Forelimb muscle (tissue), 1 donor: ENCODE measurements around the gene MYO5B. TPM values are rescaled to one million over a fixed set of nuclear protein-coding genes. Genes with fewer than 3 reads are reported as not detected.

Source experiments
- DNase-seq: peaks from one replicate; pipeline ENCODE4 v3.0.0-alpha.2; 2013; ENCODE audit warnings: low read depth
- polyA plus RNA-seq: library from polyadenylated mRNA; unstranded; fragments of 120-200 nt; gene quantifications from one replicate; pipeline ENCODE4 v1.2.1, GENCODE V29; 2013; ENCODE audit not compliant: insufficient read length

MYO5B gene
- polyA plus RNA-seq, 1 donor, result 1.6 TPM

- no peak for DNase-seq
Measured at GRCh38 chr18:49886891-49887764, 307.8 kb downstream of the MYO5B start.

GRCh38 chr18:49884959-49885358 is 310.0 kb downstream of the MYO5B start:
- DNase-seq, result no peak

DNA sequence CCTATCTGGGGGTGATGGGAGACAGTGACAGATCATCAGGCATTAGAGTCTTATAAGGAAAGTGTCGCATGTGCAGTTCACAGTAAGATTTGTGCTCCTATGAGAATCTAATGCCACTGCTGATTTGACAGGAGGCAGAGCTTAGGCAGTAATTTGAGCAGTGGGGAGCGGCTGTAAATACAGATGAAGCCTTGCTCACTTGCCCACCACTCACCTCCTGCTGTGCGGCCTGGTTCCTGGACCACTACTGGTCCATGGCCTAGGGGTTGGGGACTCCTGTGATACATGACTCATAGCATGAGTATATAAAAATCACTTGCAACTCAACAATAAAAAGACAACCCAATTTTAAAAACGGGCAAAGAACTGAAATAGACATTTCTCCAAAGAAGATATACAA is 310.5 kb downstream of the MYO5B start:
- DNase-seq, result no peak

GRCh38 chr18:49880661-49881060 is 314.3 kb downstream of the MYO5B start:
- no peak for DNase-seq

- DNase-seq, result no peak
Measured at GRCh38 chr18:49879271-49879580, 315.7 kb downstream of the MYO5B start.

DNA sequence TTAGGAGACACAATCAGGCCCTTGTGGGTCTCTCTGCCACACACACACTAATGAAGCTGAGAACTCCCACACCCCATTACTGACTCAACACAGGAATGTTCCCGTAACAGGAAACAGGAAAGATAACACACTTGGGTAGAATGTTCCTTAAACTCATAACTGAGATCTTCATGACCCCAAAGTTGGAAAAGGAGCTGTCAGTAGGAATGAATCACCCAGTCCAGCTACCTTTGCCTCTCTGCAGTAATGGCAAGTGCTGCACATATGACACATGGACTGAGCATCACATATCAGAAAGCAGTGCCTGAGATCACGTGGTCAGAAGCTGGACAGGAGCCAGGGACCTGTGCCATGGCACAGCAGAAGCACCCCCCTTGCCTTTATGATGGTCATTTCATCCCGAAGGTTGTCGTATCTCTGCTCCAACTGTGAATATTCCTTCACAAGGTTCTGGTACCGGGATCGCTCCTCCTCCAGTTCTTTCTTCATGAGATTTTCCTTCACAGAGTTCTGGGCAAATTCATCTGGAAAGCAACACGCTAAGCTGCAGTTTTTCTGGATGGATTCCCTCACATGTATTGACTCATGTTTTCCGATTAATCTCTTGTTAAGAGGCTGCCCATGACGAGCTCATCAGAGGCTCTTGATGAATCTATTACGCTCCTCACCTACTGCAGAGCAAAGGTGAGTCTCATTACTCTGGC is 316.2 kb downstream of the MYO5B start:
- DNase-seq, result no peak

GRCh38 chr18:49878015-49878414 is 316.9 kb downstream of the MYO5B start:
- no peak for DNase-seq

DNA sequence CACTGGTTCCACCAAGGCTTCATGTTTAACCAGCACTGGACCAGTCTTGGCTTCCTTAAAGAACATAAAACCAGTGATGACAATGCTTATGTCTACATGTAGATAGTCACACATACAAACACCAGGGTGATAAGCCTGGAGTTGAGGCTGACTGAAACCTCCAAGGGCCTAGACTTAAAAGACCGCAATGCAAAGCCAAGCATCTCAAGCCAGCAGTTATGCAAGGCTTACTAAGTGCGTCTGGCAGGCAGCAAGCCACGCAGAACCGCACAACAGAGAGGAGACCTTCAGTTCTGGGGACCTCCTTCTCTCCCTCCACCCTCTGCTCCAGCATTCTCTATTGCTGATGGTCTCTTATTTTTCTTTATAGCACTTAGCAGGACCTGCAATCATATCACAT is 318.4 kb downstream of the MYO5B start:
- DNase-seq, result no peak

DNA sequence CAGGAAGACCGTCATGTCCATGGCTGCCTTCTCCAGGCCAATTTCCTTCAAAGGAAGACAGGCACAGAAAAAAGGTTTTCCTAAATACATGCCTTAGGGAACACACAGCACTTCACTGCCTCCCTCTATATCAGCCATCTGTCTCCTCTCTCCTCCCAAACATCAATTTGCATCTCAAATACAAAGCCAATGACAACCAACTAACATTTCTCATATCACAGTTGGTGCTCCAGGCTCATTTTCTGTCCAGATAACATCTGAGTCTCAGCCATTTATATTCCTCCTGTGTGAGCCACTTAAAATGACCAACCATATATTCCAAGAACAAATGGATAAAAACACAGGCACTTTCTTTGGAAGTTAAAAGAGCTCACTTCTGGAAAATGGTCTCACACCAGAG is 319.2 kb downstream of the MYO5B start:
- no peak for DNase-seq

- DNase-seq, result no peak
Measured at GRCh38 chr18:49875155-49875554, 319.8 kb downstream of the MYO5B start.

DNA sequence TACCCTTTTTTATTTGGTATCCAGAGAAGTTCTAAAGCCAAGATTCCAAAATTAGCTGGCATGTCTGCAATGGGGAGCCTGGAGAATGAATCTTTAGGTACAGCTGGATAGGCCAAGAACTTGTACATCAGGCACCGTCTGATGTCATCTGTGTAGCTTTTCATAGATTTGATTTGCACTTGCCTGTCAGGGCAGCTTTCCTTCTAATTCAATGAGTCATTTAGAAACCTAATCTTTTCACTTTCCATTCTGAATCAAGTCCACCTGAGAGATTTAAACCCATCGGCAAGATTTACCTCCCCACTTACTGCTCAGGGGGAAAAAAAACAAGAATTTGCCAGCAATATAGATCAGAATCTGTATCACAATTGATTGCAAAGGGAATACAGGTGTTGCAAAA is 320.7 kb downstream of the MYO5B start:
- DNase-seq, result no peak

- no peak for DNase-seq
Measured at GRCh38 chr18:49869354-49869753, 325.6 kb downstream of the MYO5B start.

DNA sequence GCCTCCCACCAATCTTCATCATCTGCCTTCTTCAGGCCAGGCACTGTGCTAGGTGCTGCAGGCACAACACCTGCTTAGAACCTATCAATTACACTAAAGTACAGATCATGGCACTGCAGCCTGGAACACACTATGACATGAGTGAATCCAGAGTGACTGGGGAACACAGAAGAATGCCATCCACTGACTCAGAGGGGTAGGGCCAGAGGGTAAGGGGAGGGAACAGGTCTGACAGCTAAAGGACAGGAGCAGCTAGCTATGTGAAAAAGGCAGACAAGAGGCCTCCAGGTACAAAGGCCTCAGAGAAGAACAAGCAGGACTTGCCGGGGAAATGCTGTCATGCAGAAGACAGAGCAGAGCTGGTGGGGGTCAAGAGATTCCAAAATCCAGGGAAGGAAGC is 328.3 kb downstream of the MYO5B start:
- no peak for DNase-seq

DNA sequence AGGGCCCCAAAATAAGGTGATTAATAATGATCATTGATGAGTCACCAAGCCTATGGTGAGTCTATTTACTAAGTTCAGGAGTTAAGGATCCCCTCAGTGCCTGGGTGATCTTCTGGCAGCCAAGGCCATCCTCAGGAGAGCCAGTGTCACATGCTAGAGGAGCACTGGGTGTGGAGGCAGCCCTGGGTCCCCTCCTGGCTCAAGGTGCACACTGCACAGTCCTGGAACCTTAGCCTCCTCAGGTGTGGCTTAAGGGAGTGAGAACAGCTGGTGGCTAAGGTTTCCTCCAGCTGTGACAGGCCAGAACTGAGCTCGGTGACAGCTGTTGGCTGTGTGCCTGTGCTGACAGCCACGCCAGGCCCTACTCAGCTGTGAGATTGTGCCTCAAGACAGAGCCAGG is 329.5 kb downstream of the MYO5B start:
- no peak for DNase-seq

- DNase-seq, result no peak
Measured at GRCh38 chr18:49863769-49864621, 331.0 kb downstream of the MYO5B start.

DNA sequence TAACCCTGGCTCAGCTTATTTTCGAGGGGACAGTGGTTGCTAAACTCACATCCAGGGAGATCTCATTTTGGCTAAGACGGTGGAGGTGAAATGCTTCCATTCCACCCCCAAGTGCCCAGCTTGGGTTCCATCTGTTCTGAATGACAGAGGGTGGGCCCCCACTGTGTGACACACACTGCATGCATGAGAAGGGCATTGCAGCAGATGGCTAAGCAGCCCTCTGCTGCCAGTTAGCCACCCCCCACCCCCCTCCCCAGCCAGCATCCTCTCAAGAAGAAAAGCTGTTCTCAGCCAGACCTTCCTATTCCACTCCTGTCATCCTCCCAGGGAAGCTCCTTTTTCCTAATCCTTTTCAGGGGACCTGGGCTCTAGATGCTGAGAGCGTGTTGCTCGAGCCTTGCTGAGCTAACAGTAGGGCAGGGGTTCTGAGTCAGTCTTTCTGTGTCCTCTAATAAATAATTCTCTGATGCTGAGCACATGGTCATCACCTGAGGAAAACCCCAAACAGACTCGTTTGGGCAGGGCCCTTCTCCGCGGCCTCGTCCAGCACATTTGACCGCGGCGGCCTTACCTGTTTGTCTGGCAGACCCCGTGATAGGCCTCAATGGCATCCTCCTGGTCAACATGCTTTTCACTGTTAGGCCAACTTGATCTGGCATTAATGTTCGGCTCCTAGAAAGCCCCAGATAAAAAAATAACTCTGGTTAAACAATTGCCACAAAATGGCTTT is 332.1 kb downstream of the MYO5B start:
- DNase-seq, result no peak

- DNase-seq, result no peak
Measured at GRCh38 chr18:49861659-49862058, 333.3 kb downstream of the MYO5B start.

DNA sequence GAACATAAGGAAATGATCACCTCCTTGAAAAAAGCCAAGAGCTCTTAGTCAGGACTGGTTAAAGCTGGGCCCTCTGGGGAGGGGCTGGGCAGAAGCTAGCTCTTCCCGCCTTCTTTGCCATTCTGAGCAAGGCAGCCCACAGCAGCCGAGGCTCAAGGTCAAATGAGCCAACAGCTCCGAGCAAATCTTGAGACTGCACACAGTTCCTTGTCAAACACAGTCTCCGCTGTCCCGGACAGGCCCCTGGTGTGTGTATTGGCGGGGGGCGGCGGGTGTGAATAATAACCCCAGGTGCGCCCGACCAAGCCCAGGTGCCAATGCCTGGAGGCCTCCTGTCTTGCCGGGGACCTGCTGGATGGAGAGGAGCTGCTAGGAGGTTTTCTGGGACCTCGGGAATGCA is 335.2 kb downstream of the MYO5B start:
- no peak for DNase-seq

- no peak for DNase-seq
Measured at GRCh38 chr18:49859021-49859359, 336.0 kb downstream of the MYO5B start.

GRCh38 chr18:49858309-49859020 is 336.5 kb downstream of the MYO5B start:
- no peak for DNase-seq

- no peak for DNase-seq
Measured at GRCh38 chr18:49857708-49858107, 337.2 kb downstream of the MYO5B start.
